Measurements from ENCODE around the gene NUDT17.
A peak's percentile ranks its signal among the peaks of the same experiment; 100 is the strongest.
"Not testable (repeated sequence)": the region's sequence is repeated elsewhere in the genome, so short reads cannot be mapped to it uniquely, and the experiment has no call there.

Gene NUDT17

DNA sequence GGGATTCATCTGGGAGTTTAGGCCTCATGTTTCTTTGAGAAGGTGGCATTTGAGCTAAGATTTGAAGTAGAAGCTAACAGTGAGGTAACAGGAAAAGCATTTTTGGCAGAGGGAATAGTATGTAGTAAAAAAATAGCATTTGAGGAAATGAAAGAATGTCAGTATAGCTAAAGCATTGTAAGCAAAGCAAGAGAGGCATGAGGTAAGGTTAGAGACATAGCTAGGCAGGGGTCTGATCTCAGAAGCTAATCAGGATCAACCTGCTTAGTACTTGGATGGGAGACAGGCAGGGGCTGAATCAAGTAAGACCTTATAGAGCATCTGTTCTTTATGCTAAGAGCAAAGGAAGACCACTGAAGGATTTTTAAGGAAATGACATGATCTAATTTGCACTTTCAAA lies 17.5 kb upstream of the NUDT17 start:
- DNase-seq (ENCODE audit: low spot score) = no peak
- in situ Hi-C loops (cut with MboI; ENCODE audit: low pct_unique_long_range_greater_than_20kb, low sequenced_read_pairs, unreplicated experiment) = no loop called here
- TF ChIP-seq, protein P1, sequence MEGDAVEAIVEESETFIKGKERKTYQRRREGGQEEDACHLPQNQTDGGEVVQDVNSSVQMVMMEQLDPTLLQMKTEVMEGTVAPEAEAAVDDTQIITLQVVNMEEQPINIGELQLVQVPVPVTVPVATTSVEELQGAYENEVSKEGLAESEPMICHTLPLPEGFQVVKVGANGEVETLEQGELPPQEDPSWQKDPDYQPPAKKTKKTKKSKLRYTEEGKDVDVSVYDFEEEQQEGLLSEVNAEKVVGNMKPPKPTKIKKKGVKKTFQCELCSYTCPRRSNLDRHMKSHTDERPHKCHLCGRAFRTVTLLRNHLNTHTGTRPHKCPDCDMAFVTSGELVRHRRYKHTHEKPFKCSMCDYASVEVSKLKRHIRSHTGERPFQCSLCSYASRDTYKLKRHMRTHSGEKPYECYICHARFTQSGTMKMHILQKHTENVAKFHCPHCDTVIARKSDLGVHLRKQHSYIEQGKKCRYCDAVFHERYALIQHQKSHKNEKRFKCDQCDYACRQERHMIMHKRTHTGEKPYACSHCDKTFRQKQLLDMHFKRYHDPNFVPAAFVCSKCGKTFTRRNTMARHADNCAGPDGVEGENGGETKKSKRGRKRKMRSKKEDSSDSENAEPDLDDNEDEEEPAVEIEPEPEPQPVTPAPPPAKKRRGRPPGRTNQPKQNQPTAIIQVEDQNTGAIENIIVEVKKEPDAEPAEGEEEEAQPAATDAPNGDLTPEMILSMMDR (IDR thresholded peaks at IDR 0.05; ENCODE audit: extremely low read depth, insufficient read depth, missing control alignments) = no peak

GRCh38 chr1:145828367-145829026 lies 16.9 kb upstream of the NUDT17 start:
- DNase-seq (ENCODE audit: low spot score) = peak; percentile 60
- in situ Hi-C loops (cut with MboI; ENCODE audit: low pct_unique_long_range_greater_than_20kb, low sequenced_read_pairs, unreplicated experiment) = no loop called here
- TF ChIP-seq, protein P1 (IDR thresholded peaks at IDR 0.05; ENCODE audit: extremely low read depth, insufficient read depth, missing control alignments) = no peak

DNA sequence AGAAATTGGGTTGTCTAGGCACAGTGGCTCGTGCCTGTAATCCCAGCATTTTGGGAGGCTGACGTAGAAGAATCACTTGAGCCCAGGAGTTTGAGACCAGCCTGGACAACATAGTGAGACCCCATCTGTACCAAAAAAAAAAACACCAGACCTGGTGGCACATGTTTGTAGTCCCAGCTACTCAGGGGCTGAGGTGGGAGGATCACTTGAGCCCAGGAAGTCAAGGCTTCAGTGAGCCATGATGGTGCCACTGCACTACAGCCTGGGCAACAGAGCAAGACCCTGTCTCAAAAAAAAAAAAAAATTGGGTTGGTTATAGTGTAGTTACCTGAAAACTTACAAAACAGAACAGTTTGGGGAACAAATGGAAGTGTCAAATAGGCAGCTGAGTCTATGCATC lies 14.6 kb upstream of the NUDT17 start:
- in situ Hi-C loops (cut with MboI; ENCODE audit: low pct_unique_long_range_greater_than_20kb, low sequenced_read_pairs, unreplicated experiment); DNase-seq (ENCODE audit: low spot score): not testable (repeated sequence)

- in situ Hi-C loops (cut with MboI; ENCODE audit: low pct_unique_long_range_greater_than_20kb, low sequenced_read_pairs, unreplicated experiment) = no loop called here
- no peak for DNase-seq (ENCODE audit: low spot score)
- TF ChIP-seq, protein P1 (IDR thresholded peaks at IDR 0.05; ENCODE audit: extremely low read depth, insufficient read depth, missing control alignments) = no peak
Observed at GRCh38 chr1:145837656-145838055, 7.8 kb upstream of the NUDT17 start.

GRCh38 chr1:145843031-145843430 lies 2.4 kb upstream of the NUDT17 start:
- DNase-seq (ENCODE audit: low spot score) = no peak
- in situ Hi-C loops (cut with MboI; ENCODE audit: low pct_unique_long_range_greater_than_20kb, low sequenced_read_pairs, unreplicated experiment) = no loop called here
- TF ChIP-seq, protein P1 (IDR thresholded peaks at IDR 0.05; ENCODE audit: extremely low read depth, insufficient read depth, missing control alignments) = no peak

GRCh38 chr1:145845144-145845513 lies 301 bp upstream of the NUDT17 start:
- in situ Hi-C loops (cut with MboI; ENCODE audit: low pct_unique_long_range_greater_than_20kb, low sequenced_read_pairs, unreplicated experiment) = no loop called here
- TF ChIP-seq, protein P1 (IDR thresholded peaks at IDR 0.05; ENCODE audit: extremely low read depth, insufficient read depth, missing control alignments) = no peak
- DNase-seq (ENCODE audit: low spot score) = peak; percentile 76

DNA sequence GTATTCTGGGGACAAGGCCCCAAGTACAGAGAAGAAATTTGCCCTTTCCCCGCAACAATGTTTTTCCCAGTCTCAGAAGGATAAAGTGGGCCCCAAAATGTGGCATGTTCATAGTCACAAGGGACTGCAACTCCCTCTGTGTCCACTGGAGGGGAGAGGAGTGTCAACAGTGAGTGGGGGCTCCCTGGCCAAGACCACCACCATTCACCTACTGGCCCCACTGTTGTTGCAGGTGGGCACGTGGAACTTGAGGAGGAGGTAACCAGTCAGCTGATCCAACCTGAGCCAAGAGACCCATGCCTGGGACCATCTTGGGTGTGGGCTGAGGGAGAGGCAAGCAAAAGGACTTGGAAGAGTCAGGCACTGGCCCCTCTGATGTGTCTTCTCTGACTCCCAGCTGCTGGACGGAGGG lies 777 bp downstream of the NUDT17 start:
- TF ChIP-seq, protein P1 (IDR thresholded peaks at IDR 0.05; ENCODE audit: extremely low read depth, insufficient read depth, missing control alignments) = peak; percentile 65
- DNase-seq (ENCODE audit: low spot score) = peak; percentile 74
- in situ Hi-C loops (cut with MboI; ENCODE audit: low pct_unique_long_range_greater_than_20kb, low sequenced_read_pairs, unreplicated experiment) = no loop called here
